ENCODE data around the gene TRAF4.

DNA sequence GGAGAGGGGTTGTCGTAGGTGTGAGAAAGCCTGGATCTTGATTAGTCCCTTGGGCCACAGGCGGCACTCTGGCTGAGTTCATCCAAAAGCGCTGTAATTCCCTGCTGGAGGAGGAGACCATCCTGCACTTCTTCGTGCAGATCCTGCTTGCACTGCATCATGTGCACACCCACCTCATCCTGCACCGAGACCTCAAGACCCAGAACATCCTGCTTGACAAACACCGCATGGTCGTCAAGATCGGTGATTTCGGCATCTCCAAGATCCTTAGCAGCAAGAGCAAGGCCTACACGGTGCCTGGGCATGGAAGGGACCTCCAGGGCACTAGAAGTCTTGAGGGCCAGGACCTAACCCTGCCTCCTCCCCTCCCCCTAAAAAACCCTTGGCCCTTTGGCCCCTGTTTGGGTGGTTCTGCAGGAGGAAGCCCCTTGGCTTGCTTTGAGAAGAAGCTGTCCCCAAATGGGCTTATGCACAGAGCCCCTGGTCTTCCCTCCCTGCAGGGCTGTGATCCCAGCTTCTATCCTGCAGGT, 9.0 kb upstream of the TRAF4 start:
- TF ChIP-seq EP300 (IDR thresholded peaks at IDR 0.05; ENCODE audit: low read depth) = no peak
- no peak for TF ChIP-seq POLR2A (IDR thresholded peaks at IDR 0.05)
- TF ChIP-seq, protein P1, sequence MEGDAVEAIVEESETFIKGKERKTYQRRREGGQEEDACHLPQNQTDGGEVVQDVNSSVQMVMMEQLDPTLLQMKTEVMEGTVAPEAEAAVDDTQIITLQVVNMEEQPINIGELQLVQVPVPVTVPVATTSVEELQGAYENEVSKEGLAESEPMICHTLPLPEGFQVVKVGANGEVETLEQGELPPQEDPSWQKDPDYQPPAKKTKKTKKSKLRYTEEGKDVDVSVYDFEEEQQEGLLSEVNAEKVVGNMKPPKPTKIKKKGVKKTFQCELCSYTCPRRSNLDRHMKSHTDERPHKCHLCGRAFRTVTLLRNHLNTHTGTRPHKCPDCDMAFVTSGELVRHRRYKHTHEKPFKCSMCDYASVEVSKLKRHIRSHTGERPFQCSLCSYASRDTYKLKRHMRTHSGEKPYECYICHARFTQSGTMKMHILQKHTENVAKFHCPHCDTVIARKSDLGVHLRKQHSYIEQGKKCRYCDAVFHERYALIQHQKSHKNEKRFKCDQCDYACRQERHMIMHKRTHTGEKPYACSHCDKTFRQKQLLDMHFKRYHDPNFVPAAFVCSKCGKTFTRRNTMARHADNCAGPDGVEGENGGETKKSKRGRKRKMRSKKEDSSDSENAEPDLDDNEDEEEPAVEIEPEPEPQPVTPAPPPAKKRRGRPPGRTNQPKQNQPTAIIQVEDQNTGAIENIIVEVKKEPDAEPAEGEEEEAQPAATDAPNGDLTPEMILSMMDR (IDR thresholded peaks at IDR 0.05) = no peak
- no peak for TF ChIP-seq POLR2AphosphoS5 (IDR thresholded peaks at IDR 0.05)

Measured in transverse colon (tissue), 4 donors.